Activated CD8-positive, alpha-beta memory T cell treated with anti-CD3 and anti-CD28 coated beads, Interleukin-2, amount 50 U/mL, for 1 hour (primary cell): Measurements from ENCODE around the gene TIPRL.
A peak's percentile ranks its signal among the peaks of the same experiment; 100 is the strongest.
"Not testable (repeated sequence)": the region's sequence is repeated elsewhere in the genome, so short reads cannot be mapped to it uniquely, and the experiment has no call there.

Experiments used
- DNase-seq: peaks from one replicate; pipeline ENCODE4 v3.0.0-alpha.2; 2020; ENCODE audit errors: extremely low read depth

The TIPRL gene

DNA sequence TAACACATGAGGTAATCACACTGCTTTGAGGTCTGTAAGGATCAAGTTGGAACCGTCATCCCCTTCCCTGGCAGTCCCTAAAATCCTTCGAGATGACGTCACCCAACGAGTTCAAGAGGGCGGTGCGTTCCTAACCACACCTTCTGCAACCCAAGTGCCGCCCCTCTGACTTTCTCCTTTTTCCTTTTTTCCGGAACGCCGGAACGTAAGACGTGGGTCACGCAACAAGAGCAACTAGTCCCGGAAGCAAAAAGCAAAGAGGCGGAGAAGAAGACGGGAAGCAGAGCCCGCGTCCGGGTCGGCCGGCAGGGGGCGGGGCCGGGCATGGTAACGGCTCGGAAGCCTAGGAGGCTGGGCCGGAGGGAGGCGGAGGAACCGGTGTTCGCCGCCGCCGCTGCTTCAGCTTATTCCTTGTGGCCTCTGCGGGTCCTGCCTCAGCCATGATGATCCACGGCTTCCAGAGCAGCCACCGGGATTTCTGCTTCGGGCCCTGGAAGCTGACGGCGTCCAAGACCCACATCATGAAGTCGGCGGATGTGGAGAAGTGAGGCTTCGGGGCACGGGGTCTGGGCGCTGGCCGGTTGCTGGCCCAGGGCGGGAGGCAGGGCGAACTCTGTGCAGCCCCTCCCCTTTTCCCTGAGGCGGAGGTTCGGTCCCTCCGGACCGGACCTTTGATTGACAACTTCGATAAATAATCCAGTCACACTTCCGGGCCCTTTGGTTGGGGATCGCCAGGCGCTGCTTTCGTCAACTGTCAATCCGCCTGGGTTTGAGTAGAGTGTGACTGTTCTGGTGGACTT is at the start of gene TIPRL:
Gene TIPRL (plus strand): TSS at position 325 of the 800 bp plus-strand sequence. CDS start 116 bp downstream, at position 441.
- DNase-seq = peak; percentile 80

DNA sequence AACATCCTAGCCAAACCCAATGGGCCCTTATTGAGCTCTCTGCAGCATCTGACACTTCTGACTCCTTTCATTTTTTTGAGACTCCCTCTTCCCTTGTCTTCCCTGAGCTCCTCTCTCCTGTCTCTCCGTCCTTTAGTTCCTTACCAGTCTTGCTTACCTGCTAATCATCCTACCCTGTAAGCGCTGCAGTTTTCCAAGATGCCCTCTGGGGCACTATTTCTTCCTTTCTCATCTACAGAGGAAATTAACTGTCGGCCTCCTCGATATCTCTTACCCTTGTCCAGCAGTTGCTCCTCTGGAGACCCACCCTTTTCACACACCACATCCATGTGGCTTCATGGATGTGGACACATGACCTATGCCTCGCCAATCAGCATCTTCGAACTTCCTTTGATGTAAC is 48.8 kb upstream of the TIPRL start:
- no peak for DNase-seq

DNA sequence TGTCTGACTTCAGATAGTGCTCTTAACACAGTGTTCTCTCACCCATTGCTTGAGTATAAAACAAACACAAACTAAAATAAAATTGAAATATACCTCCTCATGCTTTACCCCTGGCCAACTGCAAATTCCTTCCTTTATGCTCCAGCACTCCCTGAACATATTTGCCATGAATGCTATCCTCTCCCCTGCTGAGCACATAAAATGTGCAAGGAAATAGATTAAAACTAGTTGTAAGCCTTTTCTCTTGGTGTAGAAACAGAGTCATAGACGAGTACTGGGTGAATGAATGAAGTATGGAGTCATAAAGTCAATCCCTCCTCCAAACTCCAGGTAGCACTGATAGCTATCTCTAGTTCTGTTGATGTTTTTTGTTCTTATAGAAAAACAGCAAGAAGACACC is 44.6 kb upstream of the TIPRL start:
- no peak for DNase-seq

DNA sequence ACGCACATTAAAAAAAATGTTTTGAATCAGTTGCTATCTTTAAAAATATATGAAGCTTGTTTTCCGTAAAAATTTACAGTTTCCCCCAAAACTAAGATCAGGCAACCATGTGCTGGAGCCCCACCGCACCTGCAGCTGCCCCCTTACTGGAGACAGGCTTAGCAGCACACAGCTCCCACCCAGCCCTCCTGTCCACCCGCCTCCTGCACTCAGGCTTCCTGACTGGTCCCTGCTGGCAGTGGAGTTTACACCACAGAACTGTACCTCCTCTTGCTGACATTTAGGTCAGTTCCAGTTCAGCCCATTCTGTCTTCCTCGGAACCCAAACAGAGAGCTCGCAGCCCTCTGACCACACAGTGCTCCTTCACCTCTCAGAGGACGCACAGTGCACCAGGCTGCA is 44.1 kb upstream of the TIPRL start:
- DNase-seq = no peak

DNA sequence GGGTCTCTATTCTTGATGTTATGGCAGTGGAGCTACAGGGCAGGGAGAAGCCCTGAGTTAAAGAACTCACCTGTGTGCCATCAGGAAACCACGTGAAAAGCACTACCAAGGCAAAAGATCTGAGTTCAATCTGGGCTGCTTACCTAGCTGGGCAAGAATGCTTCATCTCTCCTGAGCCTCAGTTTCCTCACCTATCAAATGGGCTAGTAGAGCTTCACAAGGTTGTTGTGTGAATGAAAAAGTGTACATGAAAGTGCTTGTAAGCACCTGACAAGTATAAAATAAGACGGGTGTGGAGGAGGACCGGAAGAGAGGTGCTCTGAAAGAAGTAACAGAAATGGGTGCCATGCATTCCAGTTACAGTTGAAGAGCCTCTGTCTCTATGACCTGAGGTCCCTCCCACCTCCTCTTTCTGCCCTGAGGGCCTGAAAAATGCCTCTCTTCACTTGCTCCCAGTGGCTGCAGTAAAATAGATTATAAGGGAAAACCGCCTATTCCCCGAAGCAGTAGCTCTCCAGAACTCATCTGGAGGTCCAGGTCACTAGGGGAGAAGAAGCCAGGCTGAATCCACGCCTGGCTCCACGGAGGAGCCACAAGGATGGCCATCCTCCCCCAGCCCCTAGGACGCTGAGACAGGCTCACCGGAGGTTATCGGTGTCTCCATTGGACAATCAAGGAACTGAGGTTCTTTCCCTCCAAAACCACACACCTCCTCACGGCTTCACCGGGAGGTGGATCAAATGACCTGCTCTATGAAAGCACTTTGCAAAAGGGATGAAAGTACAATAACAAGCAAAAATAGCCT is 43.4 kb upstream of the TIPRL start:
- DNase-seq = no peak

DNA sequence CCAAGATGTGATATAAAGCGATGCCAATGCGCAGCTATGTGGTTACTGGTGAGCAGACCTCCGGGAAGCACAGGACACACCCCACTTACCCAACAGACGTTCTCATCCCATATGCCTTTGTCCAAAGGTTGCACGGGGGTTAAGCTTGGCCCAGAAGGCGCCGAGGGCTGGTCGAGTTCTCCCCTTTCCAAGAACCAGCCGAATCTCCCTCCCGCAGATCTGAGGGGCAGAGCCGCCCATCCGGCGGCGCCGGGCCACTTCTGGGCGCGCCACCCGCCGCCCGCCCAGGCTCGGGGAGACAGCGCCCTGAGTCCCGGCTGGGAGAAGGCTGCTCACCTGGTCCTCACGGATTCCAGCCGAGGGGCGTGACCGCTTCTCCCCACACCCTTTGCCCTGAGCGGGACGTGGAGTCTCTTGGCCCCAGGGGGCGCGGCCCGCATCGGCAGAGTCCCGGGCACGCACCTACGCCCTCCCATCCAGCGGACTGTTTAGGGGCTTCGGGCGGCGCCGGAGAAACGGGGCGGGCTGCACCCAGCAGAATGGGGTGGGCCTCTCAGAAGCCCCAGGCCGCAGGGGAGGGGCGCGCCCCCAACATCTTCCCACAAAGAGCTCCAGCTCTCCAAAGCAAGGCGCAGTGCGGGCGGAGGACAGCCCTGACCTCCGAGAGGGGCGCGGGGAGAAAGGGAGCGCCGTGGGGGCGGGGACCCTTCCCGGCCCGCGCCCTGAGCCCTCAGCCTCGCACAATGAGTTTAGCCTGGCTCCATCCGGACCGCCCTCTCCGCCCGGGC is 42.6 kb upstream of the TIPRL start:
- no peak for DNase-seq

DNA sequence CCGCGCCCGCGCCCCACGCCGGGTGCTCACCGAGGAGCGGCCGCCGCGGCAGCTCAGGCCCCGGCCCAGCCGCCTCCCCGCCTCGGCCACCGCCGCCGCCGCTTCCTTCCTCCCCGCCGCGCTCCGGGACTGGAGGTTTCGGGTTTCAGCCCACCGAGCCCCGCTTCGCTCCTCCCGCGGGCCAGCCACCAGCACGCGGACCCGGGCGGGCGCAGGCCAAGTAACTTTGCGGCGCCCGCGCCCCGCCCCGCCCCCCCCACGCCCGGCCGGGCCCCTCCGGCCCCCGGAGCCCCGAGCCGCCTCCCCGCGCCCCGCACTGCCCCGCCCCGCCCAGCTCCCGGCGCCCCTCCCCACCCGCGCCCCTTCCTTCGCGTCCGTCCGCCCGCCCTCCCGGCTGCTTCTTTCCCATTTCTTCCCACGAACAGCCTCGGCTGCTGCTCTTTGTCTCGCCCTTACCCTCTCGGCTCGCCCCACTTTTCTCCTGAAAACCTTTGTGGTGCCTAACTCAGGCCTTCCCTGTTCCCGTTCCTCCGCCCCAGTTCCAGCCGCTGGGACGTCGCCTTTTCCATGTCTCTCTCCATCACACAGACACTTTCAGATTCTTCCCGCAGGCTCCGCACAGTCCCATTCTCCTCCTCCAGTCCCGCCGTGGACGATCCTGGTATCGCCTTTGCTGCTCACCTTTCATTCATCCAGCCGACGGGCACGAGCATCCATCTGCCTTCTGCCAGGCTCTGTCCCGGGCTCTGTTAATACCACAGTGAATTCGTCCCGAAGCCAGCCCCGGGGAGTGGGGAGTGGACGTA is 41.9 kb upstream of the TIPRL start, which contains the start of gene GPR161:
Gene GPR161 (minus strand): TSS at position 222 of the 806 bp plus-strand sequence. CDS start 32,080 bp downstream, outside the sequence.
- no peak for DNase-seq

DNA sequence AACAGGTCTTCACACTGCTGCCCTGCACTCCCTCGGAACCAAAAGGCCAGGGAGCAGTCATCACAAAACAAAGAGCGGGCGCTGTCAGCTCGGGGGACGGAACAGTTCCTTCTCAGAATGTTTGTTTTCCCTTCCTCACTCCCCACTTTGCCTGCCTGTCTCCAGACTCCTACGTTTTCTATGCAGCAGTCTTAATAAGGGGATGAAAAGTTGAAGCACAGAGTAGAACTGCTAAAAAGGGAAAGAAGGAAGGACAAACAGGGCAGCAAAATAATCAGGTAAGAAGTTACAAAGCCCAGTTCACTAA is 41.3 kb upstream of the TIPRL start:
- no peak for DNase-seq

DNA sequence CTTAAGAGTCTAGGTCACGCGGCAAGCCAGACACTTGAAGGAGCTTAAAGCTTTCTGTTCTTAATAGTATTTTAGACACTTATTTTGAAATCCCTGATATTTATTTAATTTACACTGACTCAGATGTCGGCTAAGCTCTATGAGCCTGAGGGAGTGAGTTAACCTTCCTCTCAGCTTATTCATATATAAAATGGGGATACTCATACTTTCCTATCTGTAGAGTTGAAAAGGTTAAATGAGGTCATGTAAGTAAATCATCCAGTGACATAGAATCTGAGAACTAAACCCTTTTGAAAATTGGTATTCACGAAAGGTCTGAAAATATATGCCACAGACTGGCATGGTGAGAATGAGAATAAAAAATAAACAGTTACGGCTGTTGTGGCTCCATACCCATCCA is 40.6 kb upstream of the TIPRL start:
- no peak for DNase-seq

DNA sequence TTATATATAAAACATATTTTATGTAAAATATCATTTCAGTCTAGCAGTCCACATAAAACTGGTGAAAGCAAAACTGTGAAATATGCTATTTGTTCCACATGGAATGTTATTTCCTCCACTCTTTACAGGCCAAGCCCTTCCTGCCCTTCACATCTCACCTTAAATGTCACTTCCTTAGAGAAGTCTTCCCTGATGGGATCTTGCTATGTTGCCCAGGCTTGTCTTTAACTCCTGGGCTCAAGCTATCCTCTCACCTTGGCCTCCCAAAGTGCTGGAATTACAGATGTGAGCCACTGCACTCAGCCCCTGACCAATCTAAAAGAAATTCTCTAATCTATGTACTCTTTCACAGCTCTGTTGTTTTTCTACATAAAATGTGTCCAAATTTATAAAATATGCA is 39.7 kb upstream of the TIPRL start:
- DNase-seq = no peak

DNA sequence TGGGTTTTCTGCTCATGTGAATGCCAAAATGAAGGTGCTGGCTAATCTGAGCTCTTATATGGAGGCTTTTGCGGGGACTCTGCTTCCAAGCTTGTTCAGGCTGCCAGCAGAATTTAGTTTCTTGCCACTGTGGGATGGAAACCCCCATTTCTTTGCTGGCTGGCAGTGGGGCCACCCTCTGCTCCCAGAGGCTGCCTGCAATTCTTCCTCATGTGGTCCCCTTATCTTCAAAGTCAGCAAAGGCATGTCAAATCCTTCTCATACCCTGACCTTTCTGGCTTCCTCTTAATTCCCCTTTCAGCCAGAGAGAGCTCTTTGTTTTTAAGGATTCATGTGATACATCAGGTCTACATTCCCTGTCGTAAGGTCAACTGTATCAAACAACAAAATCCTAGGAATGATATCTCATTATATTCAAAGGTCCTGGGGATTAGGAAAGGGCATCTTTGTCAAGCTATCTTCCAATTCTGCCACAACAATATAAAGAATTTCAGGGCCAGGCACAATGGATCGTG is 36.8 kb upstream of the TIPRL start:
- DNase-seq = no peak

DNA sequence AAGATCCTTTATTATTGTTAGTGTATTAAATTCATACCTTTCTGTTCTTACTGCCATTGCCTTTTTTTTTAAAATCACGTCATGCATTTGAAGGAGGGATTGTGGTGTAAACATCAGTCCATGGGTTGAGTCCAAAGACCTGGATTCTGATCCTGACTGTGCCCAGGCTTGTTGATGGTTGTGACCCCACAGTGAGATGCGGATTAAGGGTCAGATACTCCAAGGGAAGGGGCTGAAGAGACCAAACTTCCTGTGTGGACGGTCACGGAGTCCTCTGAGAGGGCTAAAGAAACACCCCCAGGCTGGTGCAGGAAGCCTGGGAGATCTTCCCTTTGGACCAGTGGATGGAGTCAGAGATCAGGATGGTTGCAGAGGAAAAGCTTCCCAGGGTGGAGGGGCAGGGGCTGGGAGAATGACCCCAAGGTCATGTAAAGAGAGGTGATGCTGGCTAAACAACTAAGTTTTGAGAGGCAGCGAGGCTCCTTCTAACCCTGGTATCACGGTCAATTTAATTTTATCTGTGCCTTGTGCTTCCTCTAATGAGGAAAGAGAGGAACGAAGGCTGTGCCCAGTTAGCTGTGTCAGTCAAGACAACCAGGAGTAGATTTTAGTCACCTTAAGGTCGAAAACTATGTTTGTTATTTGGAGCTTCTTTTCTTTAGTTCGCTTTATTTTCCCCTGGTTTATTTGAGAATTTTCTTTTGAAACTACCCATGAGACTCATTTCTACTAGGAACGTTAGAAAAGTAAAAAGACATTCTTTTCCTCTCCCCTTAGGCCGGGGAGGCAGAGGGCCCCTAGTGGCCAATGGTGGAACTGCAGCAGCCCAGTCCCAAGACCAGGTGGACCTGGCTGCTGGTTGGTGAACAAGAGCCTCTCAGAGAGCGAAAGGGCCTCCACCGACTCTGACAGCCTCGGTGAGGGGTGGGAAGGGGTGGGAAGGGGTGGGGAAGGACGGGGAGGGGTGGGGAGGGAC is 33.3 kb upstream of the TIPRL start:
- peak; percentile 25 for DNase-seq

DNA sequence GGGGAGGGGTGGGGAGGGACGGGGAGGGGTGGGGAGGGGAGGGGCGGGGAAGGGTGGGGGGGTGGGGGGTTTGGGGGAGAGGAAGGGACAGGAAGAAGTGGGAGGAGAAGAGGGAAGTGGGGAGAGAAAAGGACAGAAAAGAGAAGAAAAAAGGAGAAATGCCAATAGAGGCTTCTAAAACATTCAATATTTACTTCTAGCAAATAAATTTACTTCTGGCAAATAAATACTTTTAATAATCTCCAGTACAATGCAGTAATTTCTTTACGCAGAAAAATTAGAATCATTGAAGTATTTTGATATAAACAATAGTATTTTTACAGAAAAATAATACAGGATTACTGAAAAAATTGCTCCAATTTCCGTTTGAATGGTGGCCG is 32.6 kb upstream of the TIPRL start:
- no peak for DNase-seq

DNA sequence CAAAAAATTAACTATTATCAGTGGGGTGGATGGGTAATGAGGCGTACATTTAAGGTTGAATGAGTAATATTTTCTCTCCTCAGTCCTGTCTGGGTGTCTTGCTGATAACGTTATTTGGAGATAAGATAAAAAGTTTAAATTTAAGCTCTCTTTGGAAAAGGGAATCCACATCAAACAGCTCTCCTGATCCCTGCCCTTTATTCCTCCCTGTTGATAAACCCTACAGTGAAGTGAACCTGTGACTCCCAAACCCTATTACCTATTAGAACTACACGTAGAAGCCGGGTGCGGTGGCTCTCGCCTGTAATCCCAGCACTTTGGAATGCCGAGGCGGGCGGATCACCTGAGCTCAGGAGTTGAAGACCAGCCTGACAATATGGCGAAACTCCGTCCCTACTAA is 32.1 kb upstream of the TIPRL start:
- DNase-seq = no peak

DNA sequence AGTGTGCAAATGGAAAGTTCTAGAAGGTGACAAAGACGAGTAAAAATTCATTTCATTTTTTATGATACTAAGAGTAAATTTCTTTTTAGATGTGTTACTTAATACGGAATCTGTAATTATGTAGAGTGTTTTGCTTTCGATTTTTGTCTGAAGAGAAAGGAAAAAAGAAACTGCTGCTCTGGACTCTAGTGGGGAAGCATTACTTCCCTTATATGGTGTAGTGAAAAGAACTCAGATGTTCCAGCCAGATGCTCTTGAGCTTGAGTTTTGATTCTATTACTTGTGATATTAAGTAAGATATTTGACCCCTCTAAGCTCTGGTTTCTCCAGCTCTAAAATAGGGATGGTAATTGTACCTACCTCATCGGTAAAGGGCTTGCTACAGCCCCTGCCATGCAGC is 29.8 kb upstream of the TIPRL start:
- DNase-seq = no peak

DNA sequence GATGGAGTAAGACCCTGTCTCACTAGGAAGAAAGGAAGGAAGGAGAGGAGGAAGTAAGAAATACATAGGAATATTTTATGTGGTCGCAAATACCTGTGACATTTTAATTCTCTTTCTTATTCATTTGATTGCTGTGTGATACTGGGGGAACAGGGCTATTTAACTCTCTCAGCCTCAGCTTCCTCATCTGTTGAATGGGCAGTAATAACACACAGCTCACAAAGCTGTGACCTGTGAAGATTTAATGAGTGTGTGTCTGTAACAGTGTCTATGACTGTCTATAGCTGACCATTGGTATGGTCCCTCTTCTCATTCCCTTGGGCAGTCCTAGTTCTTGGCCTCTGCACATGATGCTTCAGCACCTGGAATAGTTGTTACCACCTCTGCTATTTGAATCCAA is 28.5 kb upstream of the TIPRL start:
- no peak for DNase-seq

DNA sequence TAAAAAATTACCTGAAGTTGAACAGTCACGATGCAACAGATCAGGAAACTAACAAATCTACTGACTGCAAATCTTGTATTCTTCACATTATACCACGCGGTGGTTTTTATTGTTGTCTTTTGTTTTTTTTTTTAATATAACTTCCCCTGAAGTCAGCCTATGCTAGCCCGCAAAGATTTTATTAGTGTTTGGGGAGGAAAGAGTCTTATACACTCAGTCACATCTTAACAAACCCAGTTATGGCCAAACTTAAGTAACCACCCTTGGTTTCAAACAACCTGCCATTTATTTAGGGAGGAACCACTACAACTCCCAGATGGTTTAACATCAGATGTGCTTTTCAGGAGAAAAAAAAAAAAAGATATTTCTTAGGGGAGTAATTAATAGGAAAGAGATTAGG is 26.8 kb upstream of the TIPRL start:
- no peak for DNase-seq

DNA sequence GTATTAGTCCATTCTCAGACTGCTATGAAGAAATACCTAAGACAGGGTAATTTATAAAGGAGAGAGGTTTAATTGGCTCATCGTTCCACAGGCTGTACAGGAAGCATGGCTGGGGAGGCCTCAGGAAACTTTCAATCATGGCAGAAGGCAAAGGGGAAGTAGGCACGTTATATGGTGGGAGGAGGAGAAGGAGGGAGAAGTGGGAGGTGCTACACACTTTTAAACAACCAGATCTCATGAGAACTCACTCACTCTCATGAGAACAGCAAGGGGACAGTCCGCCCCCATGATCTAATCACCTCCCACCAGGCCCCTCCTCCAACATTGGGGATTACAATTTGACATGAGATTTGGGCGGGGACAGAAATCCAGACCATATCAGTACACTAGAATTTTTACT is 24.1 kb upstream of the TIPRL start:
- not testable (repeated sequence) for DNase-seq

DNA sequence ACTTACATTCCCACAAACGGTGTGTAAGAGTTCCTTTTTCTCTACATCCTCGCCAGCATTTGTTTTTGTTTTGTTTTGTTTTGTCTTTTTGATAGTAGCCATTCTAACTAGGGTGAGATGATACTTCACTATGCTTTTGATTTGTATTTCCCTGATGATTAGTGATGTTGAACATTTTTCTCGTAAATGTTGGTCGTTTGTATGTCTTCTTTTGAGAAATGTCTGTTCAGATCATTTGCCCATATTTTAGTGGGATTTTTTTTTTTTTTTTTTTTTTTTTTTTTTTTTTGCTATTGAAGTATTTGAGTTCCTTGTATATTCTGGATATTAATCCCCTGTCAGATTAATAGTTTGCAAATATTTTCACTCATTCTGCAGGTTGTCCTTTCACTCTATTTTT is 22.9 kb upstream of the TIPRL start:
- DNase-seq = no peak

DNA sequence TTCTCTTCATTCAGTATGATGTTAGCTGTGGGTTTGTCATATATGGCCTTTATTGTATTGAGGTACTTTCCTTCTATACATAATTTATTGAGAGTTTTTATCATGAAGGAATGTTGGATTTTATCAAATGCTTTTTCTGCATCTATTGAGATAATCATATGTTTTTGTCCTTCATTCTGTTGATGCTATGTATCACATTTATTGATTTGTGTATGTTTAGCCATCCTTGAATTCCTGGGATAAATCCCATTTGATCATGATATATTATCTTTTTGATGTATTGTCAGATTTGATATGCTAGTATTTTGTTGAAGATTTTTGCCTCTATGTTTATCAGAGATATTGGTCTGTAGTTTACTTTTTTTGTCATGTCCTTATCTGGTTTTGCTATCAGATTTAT is 21.1 kb upstream of the TIPRL start:
- DNase-seq = no peak
